Smooth muscle cell (in vitro differentiated cells): ENCODE results near the gene CSK. TPM values are rescaled to one million over a fixed set of nuclear protein-coding genes. Genes with fewer than 3 reads are reported as not detected.
"Not testable (repeated sequence)": the region's sequence is repeated elsewhere in the genome, so short reads cannot be mapped to it uniquely, and the experiment has no call there.

Experiments
- DNase-seq: peaks from one replicate; lab custom pipeline; 2025; ENCODE audit not compliant: unreplicated experiment; lab: John Stamatoyannopoulos, UW
- H2AFZ ChIP-seq: fragments of 200-600 bp; sonication (generic); 2 replicates; pipeline ENCODE4 v1.6.0; 2016; ENCODE audit warnings: antibody characterized with exemption, low read depth, mild to moderate bottlenecking
- H3F3A ChIP-seq: fragments of 200-600 bp; sonication (generic); 2 replicates; pipeline ENCODE4 v1.6.0; 2017; ENCODE audit warnings: antibody characterized with exemption, low read depth
- H3K27ac ChIP-seq: fragments of 200-600 bp; sonication (generic); 2 replicates; pipeline ENCODE4 v1.5.1; 2016; ENCODE audit warnings: low read depth, mild to moderate bottlenecking
- H3K27me3 ChIP-seq: fragments of 200-600 bp; sonication (generic); 2 replicates; pipeline ENCODE4 v1.6.1; 2016; ENCODE audit warnings: low read depth, mild to moderate bottlenecking
- H3K36me3 ChIP-seq: fragments of 200-600 bp; sonication (generic); 2 replicates; pipeline ENCODE4 v1.5.1; 2016; ENCODE audit warnings: low read depth
- H3K4me1 ChIP-seq: fragments of 200-600 bp; sonication (generic); 2 replicates; pipeline ENCODE4 v1.5.1; 2016; ENCODE audit warnings: low read depth
- H3K4me2 ChIP-seq: fragments of 200-600 bp; sonication (generic); 2 replicates; pipeline ENCODE4 v1.6.0; 2016; ENCODE audit warnings: mild to moderate bottlenecking
- H3K4me3 ChIP-seq: fragments of 200-600 bp; sonication (generic); 2 replicates; pipeline ENCODE4 v1.5.1; 2016; ENCODE audit warnings: mild to moderate bottlenecking
- H3K79me2 ChIP-seq: fragments of 200-600 bp; sonication (generic); 2 replicates; pipeline ENCODE4 v1.6.0; 2016; ENCODE audit warnings: low read depth, mild to moderate bottlenecking
- H3K9ac ChIP-seq: fragments of 200-600 bp; sonication (generic); 2 replicates; pipeline ENCODE4 v1.6.0; 2016; ENCODE audit warnings: low read depth
- H3K9me3 ChIP-seq: fragments of 200-600 bp; sonication (generic); replicated peaks from 2 replicates; pipeline ENCODE4 v1.5.1; 2016; ENCODE audit warnings: low read depth
- H4K20me1 ChIP-seq: fragments of 200-600 bp; sonication (generic); 2 replicates; pipeline ENCODE4 v1.6.0; 2016; ENCODE audit warnings: low read depth
- CTCF ChIP-seq: fragments of 200-600 bp; sonication (generic); IDR thresholded peaks from 2 replicates; pipeline ENCODE4 v1.5.1; 2017; ENCODE audit warnings: borderline replicate concordance, mild to moderate bottlenecking, antibody characterized with exemption; ENCODE audit not compliant: insufficient read depth, poor library complexity, severe bottlenecking
- WGBS: methylation state at CpG from one replicate; pipeline ENCODE4 v1.1.7; 2016; ENCODE audit warnings: low lambda C conversion rate; 5-methylcytosine and 5-hydroxymethylcytosine counted together
- polyA plus RNA-seq: library from polyadenylated mRNA; unstranded; fragments of >200 nt; fragmentation: Nextera tagmentation; extraction: Ambion mirVana; gene quantifications from 2 replicates; pipeline ENCODE4 v1.2.1, GENCODE V29; 2016
- total RNA-seq: library from RNA; depleted of rRNA; stranded (reverse); fragments of >200 nt; gene quantifications from 2 replicates; pipeline ENCODE4 v1.2.3, GENCODE V29; 2014

The CSK gene
- total and polyA plus RNA-seq, 2 experiments from 2014 or later: 16.5 to 19.6 TPM

- no peak for DNase-seq
- WGBS: 86% methylated on average over 3 of the region's 3 CpGs
- Histone ChIP-seq H2AFZ (no peak overlapping the region), H3K4me3 (no peak overlapping the region), H4K20me1 (no peaks in the 10 kb centered on the region), H3K27me3 (peaks cover 53% of the 10 kb centered on the region), H3K36me3 (no peaks in the 10 kb centered on the region), H3K9me3 (no peaks in the 10 kb centered on the region), H3K9ac (no peak overlapping the region), H3F3A (no peaks in the 10 kb centered on the region), H3K27ac (no peak overlapping the region), H3K4me1 (no peaks in the 10 kb centered on the region), H3K79me2 (no peaks in the 10 kb centered on the region), H3K4me2 (no peak overlapping the region)
- TF ChIP-seq CTCF: no peak
Measured at GRCh38 chr15:74735305-74735704, 46.6 kb upstream of the CSK start.

- H3K79me2 ChIP-seq, H2AFZ ChIP-seq, H3K9me3 ChIP-seq, DNase-seq, H3K4me1 ChIP-seq, H3K9ac ChIP-seq, H3F3A ChIP-seq, H3K27ac ChIP-seq, H3K4me3 ChIP-seq, H3K4me2 ChIP-seq, H4K20me1 ChIP-seq, H3K36me3 ChIP-seq: not testable (repeated sequence)
- 76% methylated on average over 5 of the region's 5 CpGs for WGBS
- peaks cover 38% of the 10 kb centered on the region for H3K27me3 ChIP-seq
Measured at GRCh38 chr15:74738239-74738638, 43.6 kb upstream of the CSK start.

- Histone ChIP-seq H3K36me3 (no peaks in the 10 kb centered on the region), H3K79me2 (no peaks in the 10 kb centered on the region), H3K27me3 (no peaks in the 10 kb centered on the region), H4K20me1 (no peaks in the 10 kb centered on the region), H3K4me3 (no peak overlapping the region), H2AFZ (no peak overlapping the region), H3K4me1 (no peaks in the 10 kb centered on the region), H3K9ac (no peak overlapping the region), H3F3A (no peaks in the 10 kb centered on the region), H3K4me2 (no peak overlapping the region), H3K27ac (no peak overlapping the region), H3K9me3 (no peaks in the 10 kb centered on the region)
- no peak for TF ChIP-seq CTCF
- DNase-seq: no peak
- WGBS: 90% methylated on average over 5 of the region's 5 CpGs
Measured at GRCh38 chr15:74742422-74742821, 39.5 kb upstream of the CSK start.

- Histone ChIP-seq H3K27me3 (no peaks in the 10 kb centered on the region), H3K4me2 (no peak overlapping the region), H3K27ac (no peak overlapping the region), H3K4me1 (no peaks in the 10 kb centered on the region), H4K20me1 (no peaks in the 10 kb centered on the region), H3K9ac (no peak overlapping the region), H3K9me3 (no peaks in the 10 kb centered on the region), H3K36me3 (no peaks in the 10 kb centered on the region), H3K4me3 (no peak overlapping the region), H2AFZ (no peak overlapping the region), H3F3A (no peaks in the 10 kb centered on the region), H3K79me2 (no peaks in the 10 kb centered on the region)
- no peak for TF ChIP-seq CTCF
- WGBS: 91% methylated on average over 4 of the region's 4 CpGs
- no peak for DNase-seq
Measured at GRCh38 chr15:74746389-74746788, 35.5 kb upstream of the CSK start.
